ENCODE measurements around the gene MYL9.

The MYL9 gene

GRCh38 chr20:36526521-36527011, 14.8 kb upstream of the MYL9 start:
- DNase-seq: no peak

DNA sequence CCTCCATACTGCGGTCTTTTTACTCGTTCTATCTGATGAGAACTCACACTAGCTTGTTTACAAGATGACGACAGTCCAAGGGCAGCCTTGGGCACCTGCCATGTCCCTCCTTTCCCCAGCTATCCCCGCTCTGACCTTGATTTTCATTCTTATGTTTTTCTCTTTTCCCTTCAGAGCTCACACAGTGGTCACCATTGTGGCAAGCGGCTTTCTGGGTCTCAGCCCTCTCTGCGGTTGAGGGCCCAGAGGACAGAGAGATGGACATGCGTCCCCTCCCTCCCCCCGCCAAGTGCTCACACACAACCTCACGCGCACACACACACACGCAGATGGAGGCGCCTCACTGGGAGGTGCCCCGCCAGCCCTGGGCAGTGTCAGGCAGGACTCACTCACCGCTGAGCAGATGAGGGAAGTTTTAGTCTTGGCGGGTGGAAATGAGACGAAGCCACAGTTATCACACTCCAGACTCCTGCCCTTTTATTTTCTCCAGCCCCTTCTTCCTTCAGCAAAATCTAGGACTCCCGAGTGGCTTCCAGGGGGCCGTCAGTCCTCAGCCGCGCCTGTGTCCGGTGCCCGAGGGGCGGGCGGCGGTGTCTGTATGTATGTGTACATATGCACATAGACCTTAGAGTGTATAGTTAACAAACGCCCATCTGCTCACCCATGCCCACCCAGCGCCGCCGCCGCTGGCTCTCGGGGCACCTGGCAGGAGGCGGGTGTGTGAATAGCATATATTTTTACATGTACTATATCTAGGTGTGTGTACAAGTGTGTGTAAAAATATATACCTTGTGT, 13.8 kb upstream of the MYL9 start:
- DNase-seq: no peak

GRCh38 chr20:36528176-36528874, 13.0 kb upstream of the MYL9 start:
- no peak for DNase-seq

DNA sequence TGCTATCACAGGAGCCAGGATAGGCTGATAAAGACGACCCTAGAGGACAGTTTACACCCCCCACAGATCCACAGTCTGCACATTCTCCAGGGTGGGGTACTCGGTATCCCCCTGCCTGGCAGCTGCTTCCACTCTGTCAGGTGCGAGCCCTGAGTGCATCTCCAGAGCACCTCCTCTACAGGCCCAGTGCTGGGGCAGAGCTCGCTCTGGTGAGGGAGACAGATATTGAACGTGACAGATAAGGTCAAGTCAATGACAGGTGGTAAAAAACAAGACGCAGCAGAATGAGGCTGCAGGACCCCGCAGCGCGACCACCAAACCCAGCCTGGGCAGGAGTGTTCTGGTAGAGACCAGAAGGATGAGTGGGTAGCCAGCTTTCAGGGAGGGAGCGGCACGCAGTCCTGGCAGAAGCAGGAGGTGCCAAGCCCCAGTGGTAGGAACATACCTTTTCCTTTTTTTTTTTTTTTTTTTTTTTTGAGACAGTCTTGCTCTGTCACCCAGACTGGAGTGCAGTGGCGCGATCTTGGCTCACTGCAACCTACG, 12.4 kb upstream of the MYL9 start:
- no peak for DNase-seq

DNA sequence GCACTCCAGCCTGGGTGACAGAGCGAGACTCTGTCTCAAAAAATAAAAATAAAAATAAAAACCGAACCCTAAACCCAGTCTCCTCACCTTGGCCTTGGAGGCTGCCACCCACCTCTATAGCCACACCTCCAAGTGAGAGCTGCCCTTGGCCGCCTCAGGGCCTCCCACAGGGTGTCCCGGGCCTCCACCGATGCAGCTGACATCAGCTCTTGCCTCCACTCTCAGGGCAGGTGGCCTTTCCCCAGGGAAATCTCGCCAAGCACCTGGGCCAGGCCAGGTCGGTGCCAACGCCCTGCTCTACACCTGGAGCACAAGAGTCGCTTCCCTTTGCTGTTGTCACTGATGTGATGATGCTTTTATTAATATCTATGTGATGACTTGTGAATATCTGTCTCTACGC, 8.9 kb upstream of the MYL9 start:
- DNase-seq: no peak

GRCh38 chr20:36532822-36533221, 8.5 kb upstream of the MYL9 start:
- no peak for DNase-seq

- no peak for DNase-seq
Measured at GRCh38 chr20:36538026-36538722, 3.1 kb upstream of the MYL9 start.

DNA sequence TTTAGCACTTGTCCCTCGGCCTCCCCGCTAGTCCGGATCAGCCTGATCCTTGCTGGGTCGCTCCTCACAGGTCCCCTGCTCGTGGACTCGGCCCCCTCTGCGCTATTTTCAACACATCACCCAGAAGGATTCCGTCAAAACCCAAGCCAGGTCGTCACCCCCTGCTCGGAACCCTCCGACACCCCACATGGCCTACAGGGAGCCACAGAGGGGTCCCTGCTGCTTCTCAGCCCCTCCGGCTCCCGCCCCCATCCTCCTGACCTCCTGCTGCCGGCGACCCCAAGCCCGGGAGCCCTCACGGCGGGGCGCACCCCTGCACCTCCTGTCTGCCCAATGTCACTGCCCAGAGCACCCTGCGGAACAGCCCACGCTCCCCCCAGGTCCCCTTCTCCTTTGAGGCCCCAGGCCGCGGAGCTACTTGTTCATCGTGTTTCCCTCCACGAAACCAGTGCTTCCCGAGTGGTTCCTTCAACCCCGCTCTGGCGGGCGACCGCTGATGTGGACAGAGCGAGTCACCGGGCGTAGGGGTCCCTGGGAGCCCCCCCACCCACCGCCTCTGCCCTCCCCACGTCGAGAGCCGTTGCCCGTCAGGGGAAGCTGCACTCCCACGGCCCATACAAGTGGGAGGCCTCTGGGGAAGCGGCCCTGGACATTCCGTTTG, 638 bp upstream of the MYL9 start:
- DNase-seq: no peak

DNA sequence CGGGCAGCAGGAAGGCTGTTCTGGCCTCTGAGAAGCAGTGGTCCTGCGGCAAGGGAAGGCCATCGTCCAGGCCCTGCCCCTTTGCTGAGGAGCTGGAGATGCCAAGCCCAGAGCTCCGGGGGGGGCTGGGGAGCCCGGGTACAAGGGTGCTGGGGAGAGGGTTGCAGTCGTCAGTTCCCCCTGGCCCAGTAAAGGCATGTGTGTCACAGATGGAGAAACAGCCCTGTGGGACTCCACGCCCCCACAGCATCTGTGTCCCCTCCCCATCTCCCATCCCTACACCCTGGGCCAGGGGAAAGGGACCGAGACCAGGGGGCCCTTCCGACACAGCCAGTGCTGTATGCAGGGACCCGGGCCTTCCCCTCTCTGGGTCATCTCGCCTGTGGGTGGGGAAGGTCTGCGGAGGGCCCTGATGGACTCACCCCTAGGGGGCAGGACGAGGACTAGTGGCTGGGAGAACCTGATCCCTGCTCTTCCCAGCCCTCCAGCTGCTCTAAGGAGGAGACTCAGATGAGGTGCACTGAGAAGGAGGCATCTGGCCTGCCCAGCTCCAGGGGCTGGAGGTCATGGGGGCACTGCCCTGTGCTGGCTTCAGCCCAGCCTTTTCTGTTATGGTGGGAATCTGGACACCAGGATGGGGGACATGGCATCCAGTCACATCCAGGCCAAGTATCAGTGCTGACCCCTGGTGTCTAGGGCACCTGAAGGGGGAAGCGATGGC, 609 bp downstream of the MYL9 start:
- no peak for DNase-seq

DNA sequence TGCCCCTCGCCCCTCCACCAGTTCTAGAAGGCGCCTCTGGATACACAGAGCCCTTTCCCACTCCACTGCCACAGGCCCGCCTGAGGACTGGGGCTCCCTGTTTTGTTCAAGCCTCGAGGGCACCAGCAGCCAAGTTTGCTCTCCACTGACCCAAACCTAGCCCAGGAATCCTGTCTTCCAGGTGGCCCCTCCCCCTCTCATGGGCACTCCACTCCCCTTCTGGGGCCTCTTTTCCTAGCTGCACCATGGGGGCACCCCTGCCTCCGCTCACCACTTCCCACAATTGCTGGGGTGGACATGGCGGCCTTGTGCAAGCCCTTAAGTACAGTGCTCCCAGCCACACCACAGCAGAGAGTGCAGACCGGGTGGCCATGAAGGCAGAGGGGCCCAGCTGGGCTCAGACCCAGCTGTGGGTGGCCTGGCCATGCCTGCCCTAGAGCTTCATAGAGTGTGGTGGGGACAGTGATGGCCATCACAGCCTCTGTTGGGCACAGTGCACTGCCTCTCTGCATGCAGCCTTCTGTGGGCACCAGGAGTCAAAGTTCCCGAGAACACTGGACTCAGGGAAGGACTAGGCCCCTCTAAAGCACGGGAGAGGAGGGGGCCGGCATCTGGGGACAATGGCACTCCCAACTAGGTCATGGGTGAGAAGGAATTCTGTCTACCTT, 1.3 kb downstream of the MYL9 start:
- DNase-seq: no peak

DNA sequence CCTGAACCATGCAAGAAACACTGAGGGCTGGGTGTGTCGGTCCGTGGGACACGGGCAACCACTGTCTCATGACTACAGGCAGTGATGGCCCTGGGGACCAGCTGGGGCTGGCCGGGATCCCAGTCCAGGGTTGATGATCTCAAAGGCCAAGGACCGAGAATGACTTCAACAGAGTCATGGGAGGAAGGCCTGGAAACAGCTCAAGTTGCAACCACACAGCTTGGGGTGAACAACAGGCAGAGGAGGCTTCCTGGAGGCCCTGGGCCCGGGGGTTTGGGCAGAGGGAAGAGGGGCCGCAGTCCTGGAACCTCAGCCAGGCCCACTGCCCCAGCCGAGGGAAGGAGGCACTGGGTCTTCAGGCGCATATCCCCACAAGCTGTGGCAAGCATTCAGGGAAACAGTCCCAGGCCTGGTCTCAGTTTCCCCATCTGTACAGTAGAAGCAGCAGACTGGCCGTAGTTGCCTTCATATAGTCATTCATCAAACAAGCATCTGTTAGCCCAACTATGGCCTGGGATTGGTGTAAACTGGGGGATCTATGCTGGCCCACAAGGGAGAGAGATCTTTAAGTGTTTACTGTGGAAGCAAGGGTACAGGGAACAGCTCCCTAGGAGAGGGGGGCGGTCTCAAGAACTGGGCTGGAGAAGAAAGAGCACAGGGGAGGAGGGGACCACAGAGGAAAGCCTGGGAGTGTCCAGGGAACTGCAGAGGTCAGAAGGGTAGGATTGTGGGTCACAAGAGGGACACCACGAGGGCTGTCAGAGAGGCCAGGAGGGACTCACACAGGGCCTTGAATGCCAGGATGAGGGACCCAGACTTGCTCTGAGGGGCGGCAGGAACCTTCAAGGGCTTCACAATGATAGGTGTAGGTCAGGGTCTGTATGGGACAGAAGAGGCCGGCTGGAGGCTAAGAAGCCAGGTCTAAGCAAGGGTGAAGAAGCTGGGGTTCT, 2.1 kb downstream of the MYL9 start:
- DNase-seq: no peak

DNA sequence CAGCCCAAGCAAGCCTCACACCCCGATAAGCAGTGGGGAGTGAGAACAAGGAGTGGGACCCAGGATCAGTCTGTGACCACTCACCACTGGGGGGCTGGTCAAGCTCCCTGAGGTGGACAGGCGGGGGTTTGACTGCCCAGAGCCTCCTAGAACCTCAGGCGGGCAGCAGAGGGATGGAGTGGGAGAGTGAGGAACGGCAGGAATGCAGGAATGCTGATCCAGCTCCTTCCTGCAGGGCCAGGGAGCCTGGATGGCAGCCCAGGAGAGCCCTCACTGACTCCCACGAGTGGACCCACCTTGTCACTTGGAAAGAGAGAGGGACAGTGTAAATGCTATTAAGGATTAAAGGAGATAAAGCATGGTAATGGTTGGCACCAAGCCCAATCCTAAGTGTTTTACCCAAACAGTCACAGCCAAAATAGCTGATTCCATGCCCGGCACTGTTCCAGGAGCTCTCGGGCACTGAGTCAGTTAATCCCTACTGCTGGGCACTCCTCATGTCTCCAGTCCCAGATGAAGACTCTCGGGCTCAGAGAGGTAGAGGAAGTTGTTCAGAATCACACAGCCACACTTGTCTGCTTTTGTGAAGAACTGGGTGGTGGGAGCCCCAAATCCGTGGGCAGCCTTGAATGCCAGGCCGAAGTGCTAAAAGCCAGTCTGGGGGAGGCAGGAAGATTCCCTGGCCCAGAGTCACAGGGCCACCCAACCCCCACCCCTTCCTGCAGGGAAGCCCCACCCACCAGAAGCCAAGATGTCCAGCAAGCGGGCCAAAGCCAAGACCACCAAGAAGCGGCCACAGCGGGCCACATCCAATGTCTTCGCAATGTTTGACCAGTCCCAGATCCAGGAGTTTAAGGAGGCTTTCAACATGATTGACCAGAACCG, 3.1 kb downstream of the MYL9 start:
- DNase-seq: no peak

DNA sequence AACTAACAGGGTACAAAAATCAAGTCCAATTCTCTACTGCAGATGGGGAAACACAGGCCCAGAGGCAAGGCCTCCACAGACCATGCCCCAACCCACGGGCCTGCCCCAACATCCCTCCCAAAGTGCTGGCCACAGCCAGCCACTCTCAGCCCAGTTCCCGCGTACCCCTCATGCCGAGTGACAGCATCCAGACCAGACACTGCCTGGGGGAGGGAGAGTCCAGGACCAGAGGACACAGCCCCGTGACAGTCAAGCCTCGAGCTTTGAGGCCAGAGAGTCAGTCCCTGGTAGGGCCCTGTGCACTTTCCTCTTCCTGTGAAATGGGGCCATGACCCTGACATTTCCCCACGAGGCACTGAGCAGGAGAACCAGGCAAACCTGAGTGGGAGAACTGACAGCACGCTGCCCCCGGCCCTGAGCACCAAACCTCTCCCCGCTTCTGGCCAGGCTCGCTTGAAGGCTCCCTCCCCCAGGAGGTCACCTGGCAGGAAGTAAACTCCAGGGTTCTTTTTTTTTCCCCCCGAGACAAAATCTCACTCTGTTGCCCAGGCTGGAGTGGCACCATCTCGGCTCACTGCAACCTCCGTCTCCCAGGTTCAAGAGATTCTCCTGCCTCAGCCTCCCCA, 4.9 kb downstream of the MYL9 start:
- DNase-seq: no peak

GRCh38 chr20:36547186-36548005, 6.1 kb downstream of the MYL9 start:
- DNase-seq: no peak

- DNase-seq: no peak
Measured at GRCh38 chr20:36548006-36548315, 6.6 kb downstream of the MYL9 start.

- DNase-seq: no peak
Measured at GRCh38 chr20:36548704-36549627, 7.6 kb downstream of the MYL9 start.

- DNase-seq: no peak
Measured at GRCh38 chr20:36549628-36549941, 8.3 kb downstream of the MYL9 start.
